HEK293 (cell line): Measurements from ENCODE around the gene CEP112.

Experiments
- CTCF ChIA-PET: fragments of 350-600 bp; formaldehyde crosslinking; extraction: SDS; loops from one replicate; lab custom pipeline; 2021; ENCODE audit warnings: antibody characterized with exemption; lab: Yijun Ruan, JAX
- POLR2A ChIA-PET: fragments of 300-600 bp; formaldehyde crosslinking; extraction: SDS; loops from one replicate; lab custom pipeline; 2020; ENCODE audit warnings: antibody characterized with exemption, inconsistent platforms; lab: Yijun Ruan, JAX
- H3K27ac ChIP-seq: fragments of 200-500 bp; sonication (Bioruptor generic); 2 replicates; pipeline ENCODE4 v1.5.1; 2014; ENCODE audit warnings: low read depth, low read length, control low read depth, inconsistent platforms; ENCODE audit errors: extremely low read depth
- H3K36me3 ChIP-seq, 2 experiments: fragments of 200-500 bp in 1 of 2; sonication (Bioruptor generic) in 1 of 2; 1 replicate in 1 of 2; 2 replicates in 1 of 2; pipeline ENCODE4 v1.5.1; 2014 to 2017; ENCODE audit warnings: inconsistent platforms in 2 of 2, low read length in 2 of 2; ENCODE audit not compliant: control insufficient read depth in 2 of 2, insufficient read depth in 1 of 2
- H3K4me1 ChIP-seq: fragments of 200-500 bp; sonication (Bioruptor generic); 2 replicates; pipeline ENCODE4 v1.5.1; 2014; ENCODE audit warnings: mild to moderate bottlenecking, low read length, inconsistent platforms; ENCODE audit not compliant: control insufficient read depth, insufficient read depth
- H3K4me3 ChIP-seq: 2 replicates; pipeline ENCODE4 v1.5.1; 2011; ENCODE audit warnings: low read depth, mild to moderate bottlenecking, control low read depth, low read length, moderate library complexity
- H3K9me3 ChIP-seq: fragments of 200-500 bp; sonication (Bioruptor generic); 2 replicates; pipeline ENCODE4 v1.5.1; 2014; ENCODE audit warnings: low read depth, low read length, inconsistent platforms; ENCODE audit not compliant: control insufficient read depth, insufficient read depth
- EGR2 ChIP-seq: fragments of 450-650 bp; formaldehyde crosslinking; IDR thresholded peaks from 2 replicates; pipeline ENCODE4 v1.5.1; 2016; ENCODE audit warnings: low read depth, missing biosample characterization, missing genetic modification characterization
- HOXD13 ChIP-seq: sonication (generic); formaldehyde crosslinking; IDR thresholded peaks from 2 replicates; pipeline ENCODE4 v1.8.0; 2022; ENCODE audit warnings: missing genetic modification reagents, borderline replicate concordance
- KLF8 ChIP-seq: fragments of 450-650 bp; formaldehyde crosslinking; IDR thresholded peaks from 2 replicates; pipeline ENCODE4 v1.5.1; 2016; ENCODE audit warnings: missing biosample characterization, missing genetic modification characterization
- MYNN ChIP-seq: fragments of 450-650 bp; formaldehyde crosslinking; IDR thresholded peaks from 2 replicates; pipeline ENCODE4 v1.5.1; 2016; ENCODE audit warnings: missing biosample characterization, missing genetic modification characterization, borderline replicate concordance
- SP3 ChIP-seq: fragments of 450-650 bp; formaldehyde crosslinking; IDR thresholded peaks from 2 replicates; pipeline ENCODE4 v1.5.1; 2016; ENCODE audit warnings: missing biosample characterization, missing genetic modification characterization
- TCF7L2 ChIP-seq: IDR thresholded peaks from 2 replicates; pipeline ENCODE4 v1.6.1; 2011; ENCODE audit warnings: low read depth, mild to moderate bottlenecking, inconsistent platforms, low read length, moderate library complexity, borderline replicate concordance
- WT1 ChIP-seq: fragments of 450-650 bp; formaldehyde crosslinking; IDR thresholded peaks from 2 replicates; pipeline ENCODE4 v1.5.1; 2016; ENCODE audit warnings: missing biosample characterization, missing genetic modification characterization
- ZBTB21 ChIP-seq: fragments of 450-650 bp; formaldehyde crosslinking; IDR thresholded peaks from 2 replicates; pipeline ENCODE4 v1.5.1; 2017; ENCODE audit warnings: missing biosample characterization, missing genetic modification characterization
- ZNF148 ChIP-seq: fragments of 450-650 bp; formaldehyde crosslinking; IDR thresholded peaks from 2 replicates; pipeline ENCODE4 v1.5.0; 2017; ENCODE audit warnings: missing biosample characterization, missing genetic modification characterization, borderline replicate concordance
- ZNF2 ChIP-seq: fragments of 450-650 bp; formaldehyde crosslinking; IDR thresholded peaks from 2 replicates; pipeline ENCODE4 v1.5.1; 2016; ENCODE audit warnings: missing biosample characterization, missing genetic modification characterization
- ZNF214 ChIP-seq: fragments of 450-650 bp; formaldehyde crosslinking; IDR thresholded peaks from 2 replicates; pipeline ENCODE4 v1.5.1; 2017; ENCODE audit warnings: missing biosample characterization, mild to moderate bottlenecking, missing genetic modification characterization, borderline replicate concordance
- ZNF239 ChIP-seq: fragments of 450-650 bp; formaldehyde crosslinking; IDR thresholded peaks from 2 replicates; pipeline ENCODE4 v1.5.1; 2016; ENCODE audit warnings: missing biosample characterization, missing genetic modification characterization
- ZNF274 ChIP-seq, 2 experiments: fragments of 200-500 bp in 1 of 2; fragments of 450-650 bp in 1 of 2; sonication (Bioruptor generic) in 1 of 2; formaldehyde crosslinking in 1 of 2; IDR thresholded peaks; 2 replicates each; pipeline versions ENCODE4 v1.5.1 to v1.6.1; 2014 to 2016; ENCODE audit warnings: borderline replicate concordance in 1 of 2, inconsistent platforms in 1 of 2, low read length in 1 of 2, missing biosample characterization in 1 of 2, missing genetic modification characterization in 1 of 2
- ZNF302 ChIP-seq: fragments of 450-650 bp; formaldehyde crosslinking; IDR thresholded peaks from 2 replicates; pipeline ENCODE4 v1.5.1; 2016; ENCODE audit warnings: missing biosample characterization, missing genetic modification characterization, low read depth
- ZNF398 ChIP-seq: fragments of 450-650 bp; formaldehyde crosslinking; IDR thresholded peaks from 2 replicates; pipeline ENCODE4 v1.5.1; 2017; ENCODE audit warnings: missing biosample characterization, missing genetic modification characterization
- ZNF514 ChIP-seq: fragments of 450-650 bp; formaldehyde crosslinking; IDR thresholded peaks from 2 replicates; pipeline ENCODE4 v1.5.1; 2016; ENCODE audit warnings: missing biosample characterization, missing genetic modification characterization
- ZNF561 ChIP-seq: fragments of 450-650 bp; IDR thresholded peaks from 2 replicates; pipeline ENCODE4 v1.5.1; 2018; ENCODE audit warnings: missing biosample characterization, missing genetic modification characterization, borderline replicate concordance
- ZNF791 ChIP-seq: fragments of 450-650 bp; formaldehyde crosslinking; IDR thresholded peaks from 2 replicates; pipeline ENCODE4 v1.5.1; 2016; ENCODE audit warnings: missing biosample characterization, missing genetic modification characterization
- TF ChIP-seq, protein P1 (sequence below): fragments of 450-650 bp; formaldehyde crosslinking; IDR thresholded peaks from 2 replicates; pipeline ENCODE4 v1.5.1; 2016; ENCODE audit warnings: missing biosample characterization, missing genetic modification characterization
- TF ChIP-seq, protein P2 (sequence below): fragments of 450-650 bp; formaldehyde crosslinking; optimal IDR thresholded peaks from 2 replicates; pipeline ENCODE3; 2016; ENCODE audit warnings: missing biosample characterization, mild to moderate bottlenecking, missing genetic modification characterization
- TF ChIP-seq, protein P3 (sequence below): fragments of 450-650 bp; formaldehyde crosslinking; IDR thresholded peaks from 2 replicates; pipeline ENCODE4 v1.5.1; 2017; ENCODE audit warnings: missing biosample characterization, missing genetic modification characterization

Gene CEP112

GRCh38 chr17:65756760-65757159 is 435.2 kb downstream of the CEP112 start:
- Histone ChIP-seq H3K36me3 (no peaks in the 10 kb centered on the region), H3K9me3 (no peaks in the 10 kb centered on the region), H3K4me1 (no peaks in the 10 kb centered on the region), H3K4me3 (no peak overlapping the region), H3K27ac (no peak overlapping the region)
- CTCF ChIA-PET = interaction anchor here (0.6 to 1.3 kb wide), 3 partner anchors 41 to 463 kb away, joined by 3 to 4 read pairs (median 3); no protein-coding TSS in a partner anchor
- POLR2A ChIA-PET = no interaction called here
- TF ChIP-seq ZNF398 (tag by site-specific recombination) = peak; percentile 31; the same call in 1 of the 2 replicates
- TF ChIP-seq, protein P1, sequence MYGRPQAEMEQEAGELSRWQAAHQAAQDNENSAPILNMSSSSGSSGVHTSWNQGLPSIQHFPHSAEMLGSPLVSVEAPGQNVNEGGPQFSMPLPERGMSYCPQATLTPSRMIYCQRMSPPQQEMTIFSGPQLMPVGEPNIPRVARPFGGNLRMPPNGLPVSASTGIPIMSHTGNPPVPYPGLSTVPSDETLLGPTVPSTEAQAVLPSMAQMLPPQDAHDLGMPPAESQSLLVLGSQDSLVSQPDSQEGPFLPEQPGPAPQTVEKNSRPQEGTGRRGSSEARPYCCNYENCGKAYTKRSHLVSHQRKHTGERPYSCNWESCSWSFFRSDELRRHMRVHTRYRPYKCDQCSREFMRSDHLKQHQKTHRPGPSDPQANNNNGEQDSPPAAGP (tag by site-specific recombination) = peak; percentile 60; the same call in 1 of the 2 replicates
- peak; percentile 32; the same call in 1 of the 2 replicates for TF ChIP-seq WT1
- no peak for TF ChIP-seq EGR2

GRCh38 chr17:65755799-65756198 is 436.1 kb downstream of the CEP112 start:
- TF ChIP-seq MYNN (no peak), HOXD13 (CRISPR knock-in tag) (no peak), KLF8 (tag by site-specific recombination) (no peak)
- Histone ChIP-seq H3K4me1 (peaks cover 7% of the 10 kb centered on the region), H3K27ac (no peak overlapping the region), H3K36me3 (no peaks in the 10 kb centered on the region), H3K4me3 (no peak overlapping the region), H3K9me3 (no peaks in the 10 kb centered on the region)
- POLR2A ChIA-PET = no interaction called here
- CTCF ChIA-PET = interaction anchor here (0.6 kb wide), 1 partner anchor 462 kb away, joined by 3 read pairs; no protein-coding TSS in a partner anchor

DNA sequence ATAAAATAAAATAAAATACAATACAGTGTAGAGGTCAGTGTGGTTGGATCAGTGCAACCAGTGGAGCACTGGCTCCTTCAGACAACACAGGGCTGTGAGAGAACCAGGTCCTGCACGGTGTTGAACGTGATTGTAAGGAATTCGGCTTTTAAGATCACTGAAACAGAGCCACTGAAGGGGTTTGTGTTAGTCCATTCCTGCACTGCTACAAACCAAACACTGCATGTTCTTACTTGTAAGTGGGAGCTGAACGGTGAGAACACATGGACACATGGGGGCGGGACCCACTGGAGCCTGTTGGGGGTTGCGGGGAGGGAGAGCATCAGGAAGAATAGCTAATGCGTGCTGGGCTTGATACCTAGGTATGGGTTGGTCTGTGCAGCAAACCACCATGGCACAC is 437.3 kb downstream of the CEP112 start:
- H3K36me3 ChIP-seq = no peaks in the 10 kb centered on the region
- H3K4me3 ChIP-seq = no peak overlapping the region
- peaks cover 16% of the 10 kb centered on the region for H3K4me1 ChIP-seq
- TF ChIP-seq SP3 = no peak
- no peak for TF ChIP-seq ZNF514 (tag by site-specific recombination)
- no peak for TF ChIP-seq ZNF274 (IDR thresholded peaks at IDR 0.05; ENCODE audit: low read length)
- no peak for TF ChIP-seq ZNF274 (tag by site-specific recombination; IDR thresholded peaks at IDR 0.05; ENCODE audit: borderline replicate concordance)
- no peak for TF ChIP-seq ZNF214 (tag by site-specific recombination)
- TF ChIP-seq, protein P2, sequence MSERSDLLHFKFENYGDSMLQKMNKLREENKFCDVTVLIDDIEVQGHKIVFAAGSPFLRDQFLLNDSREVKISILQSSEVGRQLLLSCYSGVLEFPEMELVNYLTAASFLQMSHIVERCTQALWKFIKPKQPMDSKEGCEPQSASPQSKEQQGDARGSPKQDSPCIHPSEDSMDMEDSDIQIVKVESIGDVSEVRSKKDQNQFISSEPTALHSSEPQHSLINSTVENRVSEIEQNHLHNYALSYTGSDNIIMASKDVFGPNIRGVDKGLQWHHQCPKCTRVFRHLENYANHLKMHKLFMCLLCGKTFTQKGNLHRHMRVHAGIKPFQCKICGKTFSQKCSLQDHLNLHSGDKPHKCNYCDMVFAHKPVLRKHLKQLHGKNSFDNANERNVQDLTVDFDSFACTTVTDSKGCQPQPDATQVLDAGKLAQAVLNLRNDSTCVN (tag by site-specific recombination) = no peak
- TF ChIP-seq ZNF2 (tag by site-specific recombination) = no peak
- TF ChIP-seq ZNF239 (tag by site-specific recombination) = no peak
- TF ChIP-seq ZNF791 (tag by site-specific recombination) = no peak
- no peak for TF ChIP-seq KLF8 (tag by site-specific recombination)
- TF ChIP-seq TCF7L2 = no peak
- no peak for TF ChIP-seq ZNF148
- TF ChIP-seq ZNF302 = no peak
- TF ChIP-seq, protein P3, sequence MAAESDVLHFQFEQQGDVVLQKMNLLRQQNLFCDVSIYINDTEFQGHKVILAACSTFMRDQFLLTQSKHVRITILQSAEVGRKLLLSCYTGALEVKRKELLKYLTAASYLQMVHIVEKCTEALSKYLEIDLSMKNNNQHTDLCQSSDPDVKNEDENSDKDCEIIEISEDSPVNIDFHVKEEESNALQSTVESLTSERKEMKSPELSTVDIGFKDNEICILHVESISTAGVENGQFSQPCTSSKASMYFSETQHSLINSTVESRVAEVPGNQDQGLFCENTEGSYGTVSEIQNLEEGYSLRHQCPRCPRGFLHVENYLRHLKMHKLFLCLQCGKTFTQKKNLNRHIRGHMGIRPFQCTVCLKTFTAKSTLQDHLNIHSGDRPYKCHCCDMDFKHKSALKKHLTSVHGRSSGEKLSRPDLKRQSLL = no peak
- no peak for TF ChIP-seq ZNF561
- TF ChIP-seq ZBTB21 = no peak
- POLR2A ChIA-PET = no interaction called here
- CTCF ChIA-PET = interaction anchor here (0.6 kb wide), 1 partner anchor 60 kb away, joined by 3 read pairs; no protein-coding TSS in a partner anchor
- no peak overlapping the region for H3K27ac ChIP-seq
- no peaks in the 10 kb centered on the region for H3K9me3 ChIP-seq
